B cell (primary cell): ENCODE results near the gene CYTH4.

Experiments used
- EZH2 ChIP-seq: IDR thresholded peaks from 2 replicates; pipeline ENCODE4 v1.6.1; 2012; ENCODE audit warnings: borderline replicate concordance, low read depth, mild to moderate bottlenecking, moderate library complexity, low read length; ENCODE audit not compliant: insufficient read depth, poor library complexity, severe bottlenecking
- TF ChIP-seq, protein P1 (sequence below): fragments of 200-600 bp; IDR thresholded peaks from one replicate; pipeline ENCODE4 v1.8.0; 2022; ENCODE audit warnings: antibody characterized with exemption, mild to moderate bottlenecking

DNA sequence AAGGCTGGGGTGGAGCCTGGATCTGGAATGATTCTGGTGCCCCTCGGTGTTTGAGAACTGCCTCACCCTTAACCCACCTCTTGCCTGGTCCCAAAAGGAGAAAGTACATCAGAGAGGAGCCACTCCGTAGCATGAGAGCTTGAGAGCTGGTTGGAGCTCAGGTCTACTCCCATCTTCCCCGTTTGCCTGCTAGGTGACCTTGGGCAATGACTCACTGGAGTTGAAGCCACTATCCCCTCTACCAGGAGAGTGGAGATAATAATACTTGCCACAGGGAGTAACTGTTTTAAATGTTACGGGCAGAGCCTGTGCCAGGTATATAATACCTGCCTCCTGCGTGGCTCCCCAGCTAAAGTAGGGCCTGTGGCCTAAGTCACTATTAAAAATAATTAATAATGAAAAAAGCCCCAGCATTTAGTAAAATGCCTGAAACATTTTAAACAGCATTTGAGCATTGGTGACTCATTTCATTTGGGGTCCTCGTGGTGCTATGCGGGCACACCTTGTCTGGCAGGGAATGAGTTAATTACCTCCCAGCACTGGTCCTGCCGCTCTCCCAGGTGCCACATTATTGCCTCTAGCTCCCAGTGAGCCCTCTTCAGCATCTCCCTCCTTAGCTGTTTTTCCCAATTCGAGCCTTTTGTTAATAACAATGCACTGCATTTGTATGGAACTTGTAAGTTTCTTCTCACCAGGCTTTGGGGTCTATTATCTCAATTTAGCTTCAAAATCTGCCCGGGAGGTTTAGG lies 22.5 kb downstream of the CYTH4 start:
- TF ChIP-seq, protein P1, sequence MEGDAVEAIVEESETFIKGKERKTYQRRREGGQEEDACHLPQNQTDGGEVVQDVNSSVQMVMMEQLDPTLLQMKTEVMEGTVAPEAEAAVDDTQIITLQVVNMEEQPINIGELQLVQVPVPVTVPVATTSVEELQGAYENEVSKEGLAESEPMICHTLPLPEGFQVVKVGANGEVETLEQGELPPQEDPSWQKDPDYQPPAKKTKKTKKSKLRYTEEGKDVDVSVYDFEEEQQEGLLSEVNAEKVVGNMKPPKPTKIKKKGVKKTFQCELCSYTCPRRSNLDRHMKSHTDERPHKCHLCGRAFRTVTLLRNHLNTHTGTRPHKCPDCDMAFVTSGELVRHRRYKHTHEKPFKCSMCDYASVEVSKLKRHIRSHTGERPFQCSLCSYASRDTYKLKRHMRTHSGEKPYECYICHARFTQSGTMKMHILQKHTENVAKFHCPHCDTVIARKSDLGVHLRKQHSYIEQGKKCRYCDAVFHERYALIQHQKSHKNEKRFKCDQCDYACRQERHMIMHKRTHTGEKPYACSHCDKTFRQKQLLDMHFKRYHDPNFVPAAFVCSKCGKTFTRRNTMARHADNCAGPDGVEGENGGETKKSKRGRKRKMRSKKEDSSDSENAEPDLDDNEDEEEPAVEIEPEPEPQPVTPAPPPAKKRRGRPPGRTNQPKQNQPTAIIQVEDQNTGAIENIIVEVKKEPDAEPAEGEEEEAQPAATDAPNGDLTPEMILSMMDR = no peak
- TF ChIP-seq EZH2 = no peak
